Upper lobe of left lung (tissue), 6 donors: ENCODE data around the gene CYP2C19. TPM values are rescaled to one million over a fixed set of nuclear protein-coding genes. Genes with fewer than 3 reads are reported as not detected.
"Not testable (repeated sequence)": the region's sequence is repeated elsewhere in the genome, so short reads cannot be mapped to it uniquely, and the experiment has no call there.

Experiments
- ATAC-seq, 2 donors: fragments of 200-7000 bp; cut with Tn5 transposase; one replicate each; pipeline ENCODE4 v1.9.1; 2022; ENCODE audit warnings: mild to moderate bottlenecking in 2 of 2, moderate library complexity in 2 of 2; ENCODE audit not compliant: low FRiP score in 2 of 2
- DNase-seq, 2 donors: peaks; one replicate each; pipeline ENCODE4 v3.0.0-alpha.2; 2019 to 2020
- H3K27ac ChIP-seq, 4 donors: fragments of 200-600 bp; sonication (generic); one replicate each; pipeline ENCODE4 v1.5.1; 2016 to 2019
- H3K27me3 ChIP-seq, 4 donors: fragments of 200-600 bp; sonication (generic); one replicate each; pipeline ENCODE4 v1.5.1; 2017 to 2019
- H3K36me3 ChIP-seq, 4 donors: fragments of 200-600 bp; sonication (generic); one replicate each; pipeline ENCODE4 v1.5.1; 2016 to 2019
- H3K4me1 ChIP-seq, 4 donors: fragments of 200-600 bp; sonication (generic); one replicate each; pipeline ENCODE4 v1.5.1; 2018 to 2019
- H3K4me3 ChIP-seq, 4 donors: fragments of 200-600 bp; sonication (generic); one replicate each; pipeline ENCODE4 v1.5.1; 2017 to 2019; ENCODE audit warnings: mild to moderate bottlenecking in 2 of 4, moderate library complexity in 1 of 4
- H3K9me3 ChIP-seq, 4 donors: fragments of 200-600 bp; sonication (generic); one replicate each; pipeline ENCODE4 v1.5.1; 2018 to 2019
- EP300 ChIP-seq, 4 donors: sonication (generic); formaldehyde crosslinking; IDR thresholded peaks; one replicate each; pipeline ENCODE4 v1.5.1; 2017; ENCODE audit warnings: antibody characterized with exemption in 4 of 4, control low read depth in 2 of 4
- POLR2A ChIP-seq, 4 donors: fragments of 450-650 bp; IDR thresholded peaks; one replicate each; pipeline ENCODE4 v1.5.1; 2016 to 2017; ENCODE audit warnings: antibody characterized with exemption in 4 of 4, mild to moderate bottlenecking in 2 of 4
- POLR2AphosphoS5 ChIP-seq, 2 donors: sonication (generic); formaldehyde crosslinking; IDR thresholded peaks; one replicate each; pipeline ENCODE4 v1.5.1; 2017; ENCODE audit warnings: antibody characterized with exemption in 2 of 2
- WGBS, 2 donors: methylation state at CpG; one replicate each; pipeline ENCODE4 v1.1.5; 2017 to 2018; 5-methylcytosine and 5-hydroxymethylcytosine counted together
- total RNA-seq, 6 donors: library from RNA; depleted of rRNA in 4 of 6; stranded (reverse); fragments of >200 nt in 4 of 6; gene quantifications; one replicate each; pipeline versions ENCODE4 v1.1.0 to v1.2.1, GENCODE V29; 2016 to 2021
- TF ChIP-seq, protein P1 (sequence below), 6 experiments: fragments of 450-650 bp in 4 of 6; fragments of 200-600 bp in 2 of 6; sonication (generic) in 2 of 6; IDR thresholded peaks; one replicate each; pipeline ENCODE4 v1.5.1; 2016 to 2019; ENCODE audit warnings: antibody characterized with exemption in 6 of 6
- donor health status: DM: no; HTN: no; CAD: no; lungs with moderate emphysema.
- donor health status: DM: no; HTN: yes; CAD: no; lungs with severe emphysema.

The CYP2C19 gene
- total RNA-seq, 6 donors from 2014 or later = 0.14 to 2.1 (median 0.69) TPM; not detected in 2

DNA sequence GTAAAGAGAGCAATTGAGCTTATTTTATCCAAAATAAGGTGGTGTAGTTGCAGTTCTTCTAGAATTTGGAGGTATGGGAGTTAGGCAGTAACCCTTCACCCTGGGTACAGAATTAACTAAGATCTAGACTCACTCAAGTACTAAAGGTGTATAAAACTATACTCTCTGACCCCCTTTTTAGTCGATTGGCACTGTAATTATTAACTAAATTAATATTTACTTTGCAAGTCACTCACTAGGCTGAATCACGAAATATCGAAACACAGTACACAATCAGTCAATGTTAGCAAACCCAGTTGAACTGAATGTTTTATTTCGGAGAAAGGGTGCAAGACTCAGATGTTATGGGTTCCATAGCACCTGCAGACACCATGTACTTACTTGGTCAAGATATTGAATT, 14.6 kb upstream of the CYP2C19 start:
- no peak overlapping the region for H3K4me3 ChIP-seq
- H3K36me3 ChIP-seq = no peaks in the 10 kb centered on the region
- DNase-seq = no peak
- 68 to 79% methylated on average over 4 of the region's 4 CpGs for WGBS, 2 donors
- no peak for TF ChIP-seq EP300 (IDR thresholded peaks at IDR 0.05)
- no peak for ATAC-seq
- no peaks in the 10 kb centered on the region for H3K4me1 ChIP-seq
- no peaks in the 10 kb centered on the region for H3K27me3 ChIP-seq
- H3K9me3 ChIP-seq = peaks cover 0 to 5% (median 2%) of the 10 kb centered on the region in 4 donors
- H3K27ac ChIP-seq = no peak overlapping the region

DNA sequence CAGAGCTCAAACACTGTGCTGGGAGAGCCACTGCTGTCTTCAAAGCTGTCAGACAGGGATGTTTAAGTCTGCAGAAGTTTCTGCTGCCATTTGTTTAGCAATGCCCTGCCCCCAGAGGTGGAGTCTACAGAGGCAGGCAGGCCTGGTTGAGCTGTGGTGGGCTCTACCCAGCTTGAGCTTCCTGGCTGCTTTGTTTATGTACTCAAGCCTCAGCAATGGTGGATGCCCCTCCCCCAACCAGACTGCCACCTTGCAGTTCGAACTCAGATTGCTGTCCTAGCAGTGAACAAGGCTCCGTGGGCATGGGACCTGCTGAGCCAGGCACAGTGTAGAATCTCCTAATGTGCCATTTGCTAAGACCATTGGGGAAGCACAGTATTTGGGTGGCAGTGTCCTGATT, 4.6 kb upstream of the CYP2C19 start:
- H3K9me3 ChIP-seq = no peaks in the 10 kb centered on the region
- 72% methylated on average over 2 of the region's 2 CpGs; no CpG with 5 or more reads in 1 of the 2 donors for WGBS, 2 donors
- no peak for ATAC-seq
- no peaks in the 10 kb centered on the region for H3K36me3 ChIP-seq
- H3K27me3 ChIP-seq = no peaks in the 10 kb centered on the region
- H3K4me1 ChIP-seq = no peaks in the 10 kb centered on the region
- no peak overlapping the region for H3K27ac ChIP-seq
- no peak overlapping the region for H3K4me3 ChIP-seq
- DNase-seq = no peak
- TF ChIP-seq, protein P1, sequence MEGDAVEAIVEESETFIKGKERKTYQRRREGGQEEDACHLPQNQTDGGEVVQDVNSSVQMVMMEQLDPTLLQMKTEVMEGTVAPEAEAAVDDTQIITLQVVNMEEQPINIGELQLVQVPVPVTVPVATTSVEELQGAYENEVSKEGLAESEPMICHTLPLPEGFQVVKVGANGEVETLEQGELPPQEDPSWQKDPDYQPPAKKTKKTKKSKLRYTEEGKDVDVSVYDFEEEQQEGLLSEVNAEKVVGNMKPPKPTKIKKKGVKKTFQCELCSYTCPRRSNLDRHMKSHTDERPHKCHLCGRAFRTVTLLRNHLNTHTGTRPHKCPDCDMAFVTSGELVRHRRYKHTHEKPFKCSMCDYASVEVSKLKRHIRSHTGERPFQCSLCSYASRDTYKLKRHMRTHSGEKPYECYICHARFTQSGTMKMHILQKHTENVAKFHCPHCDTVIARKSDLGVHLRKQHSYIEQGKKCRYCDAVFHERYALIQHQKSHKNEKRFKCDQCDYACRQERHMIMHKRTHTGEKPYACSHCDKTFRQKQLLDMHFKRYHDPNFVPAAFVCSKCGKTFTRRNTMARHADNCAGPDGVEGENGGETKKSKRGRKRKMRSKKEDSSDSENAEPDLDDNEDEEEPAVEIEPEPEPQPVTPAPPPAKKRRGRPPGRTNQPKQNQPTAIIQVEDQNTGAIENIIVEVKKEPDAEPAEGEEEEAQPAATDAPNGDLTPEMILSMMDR (IDR thresholded peaks at IDR 0.05) = no peak
- TF ChIP-seq POLR2AphosphoS5 (IDR thresholded peaks at IDR 0.05) (no peak), EP300 (IDR thresholded peaks at IDR 0.05) (no peak), POLR2A (IDR thresholded peaks at IDR 0.05) (no peak)

DNA sequence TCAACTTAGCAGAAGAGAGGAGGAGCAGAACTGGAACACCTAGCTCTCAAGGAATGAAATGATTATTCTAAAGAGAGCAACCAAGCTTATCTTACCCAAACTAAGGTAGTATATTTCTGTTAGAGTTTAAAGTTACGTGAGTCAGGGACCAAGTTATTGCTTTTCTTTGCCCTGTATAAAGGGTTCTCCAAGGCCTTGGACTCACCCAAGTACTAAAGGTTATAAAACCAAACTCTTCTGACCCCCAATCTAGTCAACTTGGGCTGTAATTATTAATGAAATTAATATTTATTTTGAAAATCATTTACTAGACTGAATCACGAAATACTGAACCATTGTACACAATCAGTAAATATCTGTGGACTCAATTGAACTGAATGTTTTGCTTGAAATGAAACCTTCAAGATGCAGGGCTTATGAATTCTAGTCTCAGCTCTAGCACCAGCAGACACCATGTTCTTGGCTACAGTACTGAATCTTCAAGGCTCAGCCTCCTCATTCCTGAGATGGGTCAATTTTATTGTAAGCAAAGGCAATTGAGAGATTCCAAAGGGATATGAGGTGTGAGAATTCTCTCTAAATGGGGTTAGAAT, 1.8 kb upstream of the CYP2C19 start:
- Histone ChIP-seq H3K4me3 (no peak overlapping the region), H3K9me3 (no peaks in the 10 kb centered on the region), H3K4me1 (no peaks in the 10 kb centered on the region), H3K27ac (no peak overlapping the region), H3K27me3 (no peaks in the 10 kb centered on the region), H3K36me3 (no peaks in the 10 kb centered on the region)
- TF ChIP-seq POLR2A (IDR thresholded peaks at IDR 0.05) = no peak
- TF ChIP-seq POLR2AphosphoS5 (IDR thresholded peaks at IDR 0.05) = no peak
- TF ChIP-seq, protein P1 (IDR thresholded peaks at IDR 0.05) = no peak
- TF ChIP-seq EP300 (IDR thresholded peaks at IDR 0.05) = no peak
- ATAC-seq (no peak), DNase-seq (no peak)
- 77 to 79% methylated on average over 2 of the region's 2 CpGs for WGBS, 2 donors

DNA sequence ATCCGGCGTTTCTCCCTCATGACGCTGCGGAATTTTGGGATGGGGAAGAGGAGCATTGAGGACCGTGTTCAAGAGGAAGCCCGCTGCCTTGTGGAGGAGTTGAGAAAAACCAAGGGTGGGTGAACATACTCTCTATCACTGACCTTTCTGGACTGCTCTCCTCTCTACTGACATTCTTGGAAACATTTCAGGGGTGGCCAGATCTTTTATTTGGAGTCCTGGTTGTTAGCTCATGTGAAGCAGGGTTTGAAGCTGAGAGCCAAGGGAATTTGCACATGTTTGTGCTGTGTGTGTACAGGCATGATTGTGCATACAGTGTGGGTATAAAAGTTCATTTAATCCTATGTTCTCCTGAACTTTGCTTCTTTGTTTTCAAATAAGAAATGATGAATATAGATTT, 12.9 kb downstream of the CYP2C19 start:
- not testable (repeated sequence) for H3K9me3 ChIP-seq, H3K4me3 ChIP-seq, H3K27ac ChIP-seq, DNase-seq, ATAC-seq, H3K36me3 ChIP-seq, H3K27me3 ChIP-seq, H3K4me1 ChIP-seq
- 88 to 94% methylated on average over 6 of the region's 6 CpGs for WGBS, 2 donors

DNA sequence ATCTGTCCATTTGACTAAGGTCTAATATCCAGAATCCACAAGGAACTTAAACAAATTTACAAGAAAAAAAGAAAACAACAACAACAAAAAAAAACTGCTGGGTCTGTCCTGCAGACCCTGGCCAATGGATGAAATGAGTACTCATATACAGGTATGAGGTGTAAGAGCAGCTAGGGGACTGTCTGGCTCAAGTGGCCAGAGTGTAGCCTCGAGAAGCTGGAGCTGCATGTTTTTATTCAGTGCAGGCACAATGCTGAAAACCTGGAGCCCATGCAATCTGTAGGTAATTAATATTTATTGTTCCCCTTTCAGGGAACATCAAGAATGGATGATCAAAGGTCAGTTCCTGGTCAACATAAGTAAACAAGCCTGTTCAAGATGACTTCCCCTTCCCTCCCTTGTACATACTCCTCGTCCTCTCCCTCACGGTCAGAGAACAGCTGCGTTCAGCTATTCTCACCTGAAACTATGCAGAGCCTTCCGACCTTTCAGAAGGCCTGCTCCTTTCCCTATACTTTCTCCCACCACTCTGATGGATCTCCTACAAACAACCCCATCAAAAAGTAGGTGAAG, 15.5 kb downstream of the CYP2C19 start:
- no peak overlapping the region for H3K27ac ChIP-seq
- H3K4me1 ChIP-seq = no peaks in the 10 kb centered on the region
- no peaks in the 10 kb centered on the region for H3K36me3 ChIP-seq
- no peaks in the 10 kb centered on the region for H3K27me3 ChIP-seq
- ATAC-seq = no peak
- TF ChIP-seq POLR2AphosphoS5 (IDR thresholded peaks at IDR 0.05) = no peak
- TF ChIP-seq EP300 (IDR thresholded peaks at IDR 0.05) = no peak
- TF ChIP-seq, protein P1 (IDR thresholded peaks at IDR 0.05) = no peak
- TF ChIP-seq POLR2A (IDR thresholded peaks at IDR 0.05) = no peak
- no peaks in the 10 kb centered on the region for H3K9me3 ChIP-seq
- DNase-seq = no peak
- H3K4me3 ChIP-seq = no peak overlapping the region
- 52 to 58% methylated on average over 5 of the region's 5 CpGs for WGBS, 2 donors

DNA sequence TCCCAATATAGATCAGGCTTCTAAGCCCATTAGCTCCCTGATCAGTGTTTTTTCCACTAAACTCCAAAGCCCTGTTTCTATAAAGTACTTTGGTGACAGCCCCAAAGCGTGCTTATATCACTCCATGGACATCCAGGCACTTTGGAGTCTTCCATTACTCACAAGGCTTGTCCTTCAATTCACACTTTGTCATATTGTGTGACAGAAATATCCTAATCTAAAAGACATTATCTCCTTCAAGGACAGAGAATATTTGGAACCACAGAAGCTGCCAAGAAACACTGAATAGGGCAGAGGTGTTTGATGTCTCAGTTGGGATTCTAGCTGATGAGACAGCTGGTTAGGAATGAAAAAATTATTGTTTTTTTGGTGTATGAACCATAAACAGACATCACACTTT, 18.4 kb downstream of the CYP2C19 start:
- no peaks in the 10 kb centered on the region for H3K4me1 ChIP-seq
- ATAC-seq (no peak), DNase-seq (no peak)
- no peak overlapping the region for H3K27ac ChIP-seq
- no peaks in the 10 kb centered on the region for H3K36me3 ChIP-seq
- TF ChIP-seq EP300 (IDR thresholded peaks at IDR 0.05) (no peak), POLR2A (IDR thresholded peaks at IDR 0.05) (no peak), POLR2AphosphoS5 (IDR thresholded peaks at IDR 0.05) (no peak)
- TF ChIP-seq, protein P1 (IDR thresholded peaks at IDR 0.05) = no peak
- H3K9me3 ChIP-seq = no peaks in the 10 kb centered on the region
- WGBS, 2 donors = 38 to 74% methylated on average over 1 of the region's 1 CpG
- no peaks in the 10 kb centered on the region for H3K27me3 ChIP-seq
- H3K4me3 ChIP-seq = no peak overlapping the region
